ENCODE measurements around the gene PCDH9. TPM values are rescaled to one million over a fixed set of nuclear protein-coding genes. Genes with fewer than 3 reads are reported as not detected.
"Not testable (repeated sequence)": the region's sequence is repeated elsewhere in the genome, so short reads cannot be mapped to it uniquely, and the experiment has no call there.

The PCDH9 gene
- total RNA-seq, 1 donor from 2014 or later: 37.7 TPM

GRCh38 chr13:66774046-66774445 lies 456.1 kb downstream of the PCDH9 start:
- intact Hi-C loops (cut with DNase I): no loop called here
- DNase-seq (ENCODE audit: low spot score) (no peak), ATAC-seq (no peak)

DNA sequence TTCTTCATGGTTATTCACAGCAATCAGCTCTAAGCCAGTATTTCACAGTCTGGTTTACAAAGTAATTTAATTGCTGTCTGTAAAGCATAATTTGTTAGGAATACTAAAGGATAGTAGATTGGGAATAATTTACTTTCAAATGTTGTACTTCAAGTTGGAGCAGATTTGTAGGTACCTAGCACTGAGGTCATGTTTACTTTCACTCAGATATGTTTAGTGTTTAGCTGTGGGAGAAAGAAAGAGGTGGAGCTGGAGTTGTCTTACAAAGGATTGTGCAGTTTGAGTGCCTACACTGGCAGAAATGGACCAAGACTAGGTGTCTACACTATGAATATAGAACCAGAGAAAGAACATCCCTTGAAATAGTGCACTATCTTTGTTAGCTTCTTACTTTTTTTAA lies 464.6 kb downstream of the PCDH9 start:
- intact Hi-C loops (cut with DNase I): no loop called here
- ATAC-seq: no peak
- no peak for DNase-seq (ENCODE audit: low spot score)

DNA sequence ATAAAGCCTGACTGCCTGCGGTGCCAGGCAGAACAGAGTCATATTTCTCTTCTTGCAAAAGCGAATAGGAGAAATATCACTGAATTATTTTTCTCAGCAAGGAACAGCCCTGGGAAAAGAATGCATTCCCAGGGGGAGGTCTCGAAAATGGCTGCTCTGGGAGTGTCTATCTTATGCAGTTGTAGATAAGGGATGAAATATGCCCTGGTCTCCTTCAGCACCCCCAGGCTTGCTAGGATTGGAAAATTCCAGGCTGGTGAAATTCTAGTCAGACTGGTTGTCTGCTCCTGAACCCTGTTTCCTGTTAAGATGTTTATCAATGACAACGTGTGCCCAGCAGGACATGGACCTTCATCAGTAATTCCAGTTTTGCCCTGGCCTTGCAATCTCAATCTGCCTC lies 469.5 kb downstream of the PCDH9 start:
- ATAC-seq: not testable (repeated sequence)

GRCh38 chr13:66759919-66760318 lies 470.2 kb downstream of the PCDH9 start:
- intact Hi-C loops (cut with DNase I): no loop called here
- ATAC-seq (no peak), DNase-seq (ENCODE audit: low spot score) (no peak)

More for the DNA sequence above, 469.5 kb downstream of the PCDH9 start:
- DNase-seq (ENCODE audit: low spot score); intact Hi-C loops (cut with DNase I): not testable (repeated sequence)

DNA sequence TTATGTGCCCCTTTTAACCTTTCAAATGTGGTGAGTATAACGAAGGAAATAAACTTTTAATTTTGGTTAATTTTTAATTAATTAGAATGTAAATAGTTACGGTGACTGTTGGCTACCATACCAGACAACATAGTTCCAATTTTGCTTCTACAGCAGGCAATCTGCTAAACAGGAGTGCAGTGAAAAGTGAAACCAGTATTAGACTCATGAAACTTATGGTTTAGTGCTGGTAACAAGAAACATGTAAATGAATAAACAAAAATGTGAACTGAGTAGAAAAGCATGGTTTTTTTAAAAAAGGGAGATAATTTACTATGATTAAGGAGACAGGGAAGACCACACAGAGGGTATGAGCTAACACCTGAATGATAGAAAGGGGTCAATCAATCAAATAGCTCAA lies 478.4 kb downstream of the PCDH9 start:
- intact Hi-C loops (cut with DNase I): no loop called here
- DNase-seq (ENCODE audit: low spot score): no peak
- ATAC-seq: no peak

GRCh38 chr13:66748712-66749111 lies 481.4 kb downstream of the PCDH9 start:
- intact Hi-C loops (cut with DNase I): no loop called here
- ATAC-seq (no peak), DNase-seq (ENCODE audit: low spot score) (no peak)

DNA sequence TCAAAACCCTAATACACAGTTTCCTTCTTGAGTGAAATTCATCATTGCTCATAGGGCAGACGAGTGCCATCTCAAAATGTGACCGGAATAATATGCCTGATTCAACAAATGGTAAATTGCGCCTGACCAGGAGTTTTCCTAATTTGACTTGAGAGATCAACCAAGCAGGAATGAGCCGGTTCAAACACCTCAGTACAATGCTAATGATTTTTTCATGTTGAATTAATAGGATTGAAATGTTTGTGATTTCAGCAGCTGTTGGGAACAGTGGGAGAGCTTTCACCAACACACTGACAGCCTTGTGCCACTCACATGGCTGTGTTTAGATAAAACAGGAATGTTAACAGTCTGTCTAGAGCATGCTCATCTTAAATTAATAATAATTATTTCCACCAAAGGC lies 484.8 kb downstream of the PCDH9 start:
- intact Hi-C loops (cut with DNase I): no loop called here
- DNase-seq (ENCODE audit: low spot score) (no peak), ATAC-seq (no peak)

- no peak for DNase-seq (ENCODE audit: low spot score)
- no peak for ATAC-seq
- intact Hi-C loops (cut with DNase I): no loop called here
These were observed 506.6 kb downstream of the PCDH9 start for GRCh38 chr13:66723576-66723975.

DNA sequence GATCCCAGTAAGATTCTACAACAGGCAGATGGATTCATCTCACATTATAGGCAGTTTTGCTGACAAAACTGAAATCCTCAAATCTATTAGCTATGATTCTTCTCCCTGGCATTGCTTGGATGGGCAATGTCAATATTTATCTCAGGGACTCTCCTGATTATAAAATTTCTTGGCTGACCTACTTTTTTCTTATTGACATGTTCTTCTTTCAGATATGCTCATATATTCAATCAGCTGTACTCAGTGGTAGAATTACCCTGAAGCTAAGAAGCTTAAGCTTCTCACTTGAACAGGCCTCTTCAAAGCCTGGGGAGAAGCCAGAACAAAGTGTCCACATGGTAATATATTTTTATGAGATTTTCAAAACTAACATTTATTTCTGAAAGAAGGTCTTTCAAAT lies 513.6 kb downstream of the PCDH9 start:
- intact Hi-C loops (cut with DNase I): no loop called here
- DNase-seq (ENCODE audit: low spot score): no peak
- ATAC-seq: no peak

DNA sequence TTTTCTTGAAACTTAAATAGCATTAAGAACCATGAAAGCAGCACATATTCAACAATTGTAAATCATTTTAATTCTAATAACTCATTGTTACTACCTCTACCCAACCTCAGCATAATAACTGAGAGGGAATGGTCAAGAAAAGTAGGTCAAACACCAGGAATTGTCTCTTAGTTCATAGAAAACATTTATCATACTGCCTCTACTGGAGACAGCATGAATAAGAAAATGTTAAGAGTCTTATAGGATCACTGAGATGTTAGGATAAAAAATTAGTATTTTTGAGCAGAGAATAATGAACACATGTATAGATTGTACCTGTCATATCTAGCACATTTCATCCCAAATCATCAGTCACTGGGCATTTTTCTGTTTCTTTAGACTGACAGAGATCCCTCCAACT lies 515.3 kb downstream of the PCDH9 start:
- intact Hi-C loops (cut with DNase I): no loop called here
- no peak for DNase-seq (ENCODE audit: low spot score)
- no peak for ATAC-seq

DNA sequence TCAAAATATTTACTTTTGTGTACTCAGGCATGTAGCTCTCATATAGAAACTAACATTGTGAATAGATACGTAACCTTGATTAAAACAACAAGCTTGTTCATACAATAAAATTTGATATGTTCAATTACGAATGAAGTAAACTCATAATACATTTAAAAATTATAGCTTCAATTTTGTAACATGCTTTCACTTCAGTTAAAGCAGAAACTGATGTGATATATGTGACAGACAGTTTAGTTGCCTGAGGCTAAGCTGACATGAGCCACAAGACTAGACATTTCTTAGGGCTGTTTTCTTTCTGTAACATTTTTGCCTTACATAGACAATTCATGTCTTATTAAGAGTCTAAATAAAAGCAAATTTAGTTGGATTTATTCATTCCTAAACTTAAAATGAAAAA lies 526.0 kb downstream of the PCDH9 start:
- ATAC-seq (no peak), DNase-seq (ENCODE audit: low spot score) (no peak)
- intact Hi-C loops (cut with DNase I): no loop called here

DNA sequence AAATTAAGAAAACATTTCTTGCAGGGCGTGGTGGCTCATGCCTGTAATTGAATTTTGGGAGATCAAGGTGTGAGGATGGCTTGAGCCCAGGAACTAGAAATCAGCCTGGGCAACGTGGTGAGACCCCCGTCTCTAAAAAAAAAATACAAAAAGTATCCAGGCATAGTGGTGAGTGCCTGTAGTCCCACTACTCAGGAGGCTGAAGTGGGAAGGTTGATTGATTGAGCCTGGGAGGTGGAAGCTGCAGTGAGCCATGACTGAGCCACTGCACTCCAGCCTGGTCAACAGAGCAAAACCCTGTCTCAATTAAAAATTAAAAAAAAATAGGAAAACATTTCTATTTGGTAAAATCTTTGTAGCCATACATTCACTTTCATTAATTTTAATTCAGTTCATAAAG lies 526.5 kb downstream of the PCDH9 start:
- DNase-seq (ENCODE audit: low spot score) (no peak), ATAC-seq (no peak)
- intact Hi-C loops (cut with DNase I): no loop called here

DNA sequence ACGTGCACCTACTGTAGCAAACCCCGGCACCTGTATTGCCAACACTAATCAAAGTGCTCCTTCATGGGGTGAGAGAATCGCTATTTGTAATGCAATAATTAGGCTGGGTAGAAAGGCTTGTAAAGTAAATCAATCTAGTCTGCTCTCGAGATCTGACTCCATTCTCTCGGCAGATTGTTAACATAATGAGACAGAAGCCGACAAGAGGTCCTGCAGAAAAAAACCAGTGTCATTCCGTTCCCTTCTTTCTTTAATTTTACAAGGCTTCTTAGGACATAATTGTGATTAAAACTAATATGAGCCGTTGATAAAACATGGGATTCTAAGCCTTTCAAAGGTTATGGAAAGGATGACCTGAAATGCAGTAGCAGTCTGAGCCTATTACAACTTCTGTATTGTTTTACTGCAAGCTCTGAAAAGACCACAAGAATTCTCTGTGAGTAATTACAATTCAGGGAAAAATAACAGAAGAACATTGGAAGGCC lies 530.0 kb downstream of the PCDH9 start:
- intact Hi-C loops (cut with DNase I): no loop called here
- ATAC-seq (no peak), DNase-seq (ENCODE audit: low spot score) (no peak)

DNA sequence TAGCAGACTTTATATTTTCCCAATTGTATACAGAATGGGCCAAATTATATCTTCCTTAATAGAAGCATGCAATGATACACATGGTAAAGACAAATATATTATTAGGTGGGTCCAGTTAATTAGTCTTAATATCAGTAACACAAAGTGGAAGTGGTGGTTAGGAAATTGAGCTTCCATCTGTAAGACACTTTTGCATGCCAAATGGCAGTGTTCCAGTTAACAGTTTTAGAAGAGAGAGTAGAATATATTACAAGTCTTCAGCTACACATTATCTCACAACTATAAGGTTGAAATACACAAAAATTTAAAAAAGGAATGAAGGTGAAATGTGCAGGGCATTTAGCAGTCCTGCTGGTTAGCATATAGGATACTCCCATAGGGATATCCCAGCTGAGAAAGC lies 536.5 kb downstream of the PCDH9 start:
- intact Hi-C loops (cut with DNase I): no loop called here
- ATAC-seq (no peak), DNase-seq (ENCODE audit: low spot score) (no peak)

GRCh38 chr13:66691149-66691548 lies 539.0 kb downstream of the PCDH9 start:
- ATAC-seq: no peak
- DNase-seq (ENCODE audit: low spot score): no peak
- intact Hi-C loops (cut with DNase I): no loop called here

GRCh38 chr13:66689628-66690027 lies 540.5 kb downstream of the PCDH9 start:
- ATAC-seq (no peak), DNase-seq (ENCODE audit: low spot score) (no peak)
- intact Hi-C loops (cut with DNase I): no loop called here

DNA sequence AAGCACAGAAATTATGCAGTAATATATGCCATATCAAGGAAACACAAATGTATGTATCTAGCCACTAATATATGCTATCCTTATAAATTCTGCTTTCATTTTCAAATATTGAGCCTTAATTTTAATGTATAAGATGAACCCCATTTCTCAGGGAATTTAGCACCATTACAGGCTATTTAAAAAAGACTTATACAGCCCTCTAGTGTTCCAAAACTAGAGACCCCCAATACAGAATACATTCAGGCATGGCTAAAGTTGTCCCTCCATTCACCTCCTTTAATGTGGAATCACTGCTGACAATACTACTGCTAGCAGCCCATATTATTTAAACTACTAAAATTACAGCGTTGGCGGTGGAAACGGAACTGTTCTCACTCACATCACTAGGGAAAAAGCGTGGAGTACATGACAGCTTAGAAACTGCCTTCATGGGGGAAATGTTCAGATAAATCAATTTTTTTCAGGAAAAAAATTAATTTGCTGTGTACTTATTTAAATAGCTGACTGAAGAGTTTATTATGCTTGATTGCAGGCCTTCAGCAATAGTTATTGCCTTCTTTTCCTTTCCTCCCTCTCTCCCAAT lies 541.0 kb downstream of the PCDH9 start:
- ATAC-seq (no peak), DNase-seq (ENCODE audit: low spot score) (no peak)
- intact Hi-C loops (cut with DNase I): no loop called here

DNA sequence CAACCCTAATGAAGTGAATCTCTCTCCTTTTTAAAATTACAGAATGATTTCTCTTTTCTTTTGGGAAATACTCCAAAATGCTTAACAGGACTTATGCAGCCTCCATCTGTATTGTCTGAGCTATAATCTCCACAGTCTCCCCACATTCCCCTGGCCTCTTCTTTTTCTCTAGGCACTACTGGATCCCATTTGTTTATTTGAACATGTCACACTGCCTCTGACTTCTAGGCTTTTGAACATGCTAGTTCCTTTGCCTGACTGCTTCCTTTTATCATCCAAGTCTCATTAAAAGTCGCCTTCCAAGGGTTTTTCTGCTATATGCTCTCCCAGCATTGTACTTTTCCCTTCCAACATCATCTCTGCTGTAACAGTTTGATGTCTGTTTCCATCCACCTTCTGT lies 548.7 kb downstream of the PCDH9 start:
- DNase-seq (ENCODE audit: low spot score): no peak
- intact Hi-C loops (cut with DNase I): no loop called here
- ATAC-seq: no peak

DNA sequence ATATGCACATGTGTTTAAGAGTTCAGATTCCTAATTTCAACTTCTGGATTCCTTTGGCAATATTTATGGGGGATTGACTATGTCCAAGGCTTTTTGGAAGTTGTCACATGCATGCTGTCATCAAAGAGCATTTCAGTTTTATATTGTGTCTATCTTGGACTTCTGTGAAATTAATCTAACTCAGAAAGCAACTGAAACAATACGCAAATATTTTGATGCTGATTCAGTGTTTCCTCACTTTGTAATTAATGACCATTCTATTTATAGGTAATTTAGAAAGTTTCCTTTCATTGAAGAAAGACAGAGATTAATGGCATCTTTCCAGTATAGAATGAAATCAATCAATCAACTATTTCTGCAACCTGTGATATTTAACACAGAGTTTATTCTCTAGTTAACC lies 550.1 kb downstream of the PCDH9 start:
- no peak for DNase-seq (ENCODE audit: low spot score)
- intact Hi-C loops (cut with DNase I): no loop called here
- no peak for ATAC-seq

DNA sequence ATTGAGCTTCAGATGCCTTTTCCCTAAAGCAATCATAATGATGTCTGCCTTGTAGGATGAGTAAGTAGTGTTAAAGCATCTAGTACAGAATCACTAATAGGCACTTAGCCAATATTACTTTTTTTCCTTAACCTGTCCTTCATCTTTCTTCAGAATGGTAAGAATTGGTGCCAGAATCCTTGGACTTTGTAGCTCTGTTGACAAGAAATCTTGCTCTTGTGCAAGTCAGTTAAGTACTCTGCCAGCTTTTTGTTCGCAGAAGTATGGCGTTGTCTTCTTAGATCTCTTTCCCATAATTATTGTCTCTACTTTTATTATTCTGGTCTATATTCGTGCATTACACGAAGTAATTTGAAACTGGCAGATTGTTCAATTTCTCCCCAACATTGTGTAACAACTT lies 554.5 kb downstream of the PCDH9 start:
- ATAC-seq (no peak), DNase-seq (ENCODE audit: low spot score) (no peak)
- intact Hi-C loops (cut with DNase I): no loop called here

DNA sequence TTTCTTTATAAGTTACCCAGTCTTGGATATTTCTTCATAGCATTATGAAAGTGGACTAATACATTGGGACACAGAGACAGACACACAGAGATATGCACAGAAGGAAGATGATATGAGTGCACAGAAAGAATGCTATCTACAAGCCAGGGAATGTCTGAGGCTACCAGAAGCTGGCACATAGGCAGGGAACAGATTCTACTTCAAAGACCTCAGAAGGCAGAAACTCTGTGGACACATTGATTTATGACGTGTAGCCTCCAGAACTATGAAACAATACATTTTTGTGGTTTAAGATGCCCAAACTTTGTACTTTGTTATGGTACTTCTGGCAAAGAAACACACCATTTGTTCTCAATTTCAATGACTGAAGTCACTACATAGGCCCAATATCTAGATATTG lies 556.7 kb downstream of the PCDH9 start:
- intact Hi-C loops (cut with DNase I): no loop called here
- ATAC-seq (no peak), DNase-seq (ENCODE audit: low spot score) (no peak)

DNA sequence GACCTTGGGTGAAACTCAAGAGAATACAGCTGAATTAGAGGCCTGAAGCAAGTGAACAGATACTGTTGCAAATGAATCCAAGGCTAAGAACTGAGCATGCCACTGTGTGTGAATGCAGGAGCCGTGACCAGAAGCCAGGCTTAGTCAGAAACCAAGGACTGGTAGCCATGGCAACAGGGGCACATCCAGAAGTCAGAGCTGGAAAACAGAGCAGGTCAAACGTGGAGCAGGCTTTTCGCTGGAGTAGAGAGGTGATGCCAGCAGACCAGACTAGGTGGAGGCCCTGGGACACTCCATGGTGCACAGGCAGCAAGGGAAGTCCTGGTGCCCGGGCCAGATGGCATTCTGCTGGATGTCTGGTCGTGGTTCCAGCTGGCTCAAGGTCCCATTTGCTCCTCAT lies 564.1 kb downstream of the PCDH9 start:
- intact Hi-C loops (cut with DNase I): no loop called here
- ATAC-seq: no peak
- no peak for DNase-seq (ENCODE audit: low spot score)

All from sciatic nerve (tissue), 2 donors.